Islet of Langerhans (tissue), 1 donor: ENCODE data around the gene STK32B.

Experiments used
- FAIRE-seq: peaks from one replicate; lab custom pipeline; 2011; peaks lifted over from hg19 to GRCh38; lab: Jason Lieb, UNC

STK32B gene

GRCh38 chr4:5471206-5471605 is 419.9 kb downstream of the STK32B start:
- no peak for FAIRE-seq

- no peak for FAIRE-seq
Observed at GRCh38 chr4:5471691-5472090, 420.4 kb downstream of the STK32B start.

GRCh38 chr4:5472160-5472591 is 420.9 kb downstream of the STK32B start:
- no peak for FAIRE-seq

- FAIRE-seq: no peak
Observed at GRCh38 chr4:5473125-5473524, 421.8 kb downstream of the STK32B start.

GRCh38 chr4:5474756-5475155 is 423.5 kb downstream of the STK32B start:
- no peak for FAIRE-seq

- FAIRE-seq: no peak
Observed at GRCh38 chr4:5477613-5478012, 426.3 kb downstream of the STK32B start.

GRCh38 chr4:5478169-5478568 is 426.9 kb downstream of the STK32B start:
- FAIRE-seq: no peak

GRCh38 chr4:5478697-5479096 is 427.4 kb downstream of the STK32B start:
- FAIRE-seq: no peak

- FAIRE-seq: no peak
Observed at GRCh38 chr4:5479518-5480060, 428.3 kb downstream of the STK32B start.

- no peak for FAIRE-seq
Observed at GRCh38 chr4:5488413-5488812, 437.1 kb downstream of the STK32B start.

- FAIRE-seq: no peak
Observed at GRCh38 chr4:5489260-5489659, 438.0 kb downstream of the STK32B start.

GRCh38 chr4:5497489-5497888 is 446.2 kb downstream of the STK32B start:
- no peak for FAIRE-seq

GRCh38 chr4:5500165-5500564 is 448.9 kb downstream of the STK32B start:
- no peak for FAIRE-seq

GRCh38 chr4:5503336-5503936 is 452.2 kb downstream of the STK32B start:
- FAIRE-seq: no peak

GRCh38 chr4:5504486-5504885 is 453.2 kb downstream of the STK32B start:
- FAIRE-seq: no peak

- no peak for FAIRE-seq
Observed at GRCh38 chr4:5510504-5510903, 459.2 kb downstream of the STK32B start.

- no peak for FAIRE-seq
Observed at GRCh38 chr4:5511791-5512190, 460.5 kb downstream of the STK32B start.

GRCh38 chr4:5515646-5516045 is 464.4 kb downstream of the STK32B start:
- FAIRE-seq: no peak

- no peak for FAIRE-seq
Observed at GRCh38 chr4:5517372-5517771, 466.1 kb downstream of the STK32B start.

GRCh38 chr4:5524446-5525299 is 473.4 kb downstream of the STK32B start:
- no peak for FAIRE-seq

GRCh38 chr4:5526080-5526846 is 475.0 kb downstream of the STK32B start:
- no peak for FAIRE-seq

GRCh38 chr4:5527211-5527610 is 475.9 kb downstream of the STK32B start:
- FAIRE-seq: no peak

- FAIRE-seq: no peak
Observed at GRCh38 chr4:5528031-5528436, 476.8 kb downstream of the STK32B start.
